HCEC 1CT (cell line): ENCODE data around the gene FGL2.
"Not testable (repeated sequence)": the region's sequence is repeated elsewhere in the genome, so short reads cannot be mapped to it uniquely, and the experiment has no call there.

Source experiments
- DNase-seq: peaks from one replicate; pipeline ENCODE4 v3.0.0-alpha.2; 2017

FGL2 gene

DNA sequence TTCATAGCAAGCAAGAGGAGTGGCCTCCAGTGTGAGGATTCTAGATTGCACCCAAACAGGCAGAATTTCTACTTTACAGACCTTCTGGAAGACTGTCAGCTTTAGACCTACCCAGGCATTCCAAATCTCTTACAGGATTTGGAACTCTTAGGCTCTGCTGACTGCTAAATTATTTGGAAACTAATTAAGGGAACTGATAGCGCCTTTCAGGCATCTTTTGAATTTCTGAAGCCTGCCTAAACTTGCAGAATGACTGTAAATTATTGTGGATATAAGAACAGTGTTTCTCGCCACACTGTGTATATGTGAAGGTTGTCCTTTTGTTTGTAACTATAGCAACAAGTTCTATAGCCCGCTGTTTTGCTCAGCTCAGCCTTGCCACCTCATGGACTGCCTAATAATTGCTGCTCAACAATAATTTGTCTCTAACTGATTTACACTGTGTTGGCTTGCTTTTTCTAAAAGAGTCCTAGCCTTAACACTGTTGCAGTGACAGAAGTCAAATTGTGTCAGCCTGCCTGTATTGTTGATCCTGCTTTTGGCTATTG, 44.6 kb downstream of the FGL2 start:
- not testable (repeated sequence) for DNase-seq

DNA sequence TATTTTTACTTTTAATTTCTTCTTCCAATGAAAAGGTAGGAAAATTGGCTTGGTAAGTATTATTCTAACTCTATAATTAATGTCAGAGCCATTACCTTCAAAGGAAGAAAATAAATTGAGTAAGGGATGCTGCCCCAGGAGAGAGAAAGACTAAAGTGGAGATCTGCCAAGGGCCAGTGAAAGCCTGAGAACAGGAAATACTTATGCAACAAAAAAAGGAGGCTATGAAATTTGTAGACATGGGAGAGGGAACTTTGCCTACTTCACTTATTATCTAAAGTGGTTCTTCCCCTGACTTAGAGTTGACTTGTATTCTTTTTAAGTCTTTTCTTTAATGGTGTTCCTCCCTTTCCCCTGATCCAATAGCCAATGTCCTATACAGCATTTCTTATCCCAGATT, 47.4 kb downstream of the FGL2 start:
- not testable (repeated sequence) for DNase-seq
